NCI-H1694 (cell line): Measurements from ENCODE around the gene WTAP.
"Not testable (repeated sequence)": the region's sequence is repeated elsewhere in the genome, so short reads cannot be mapped to it uniquely, and the experiment has no call there.

Experiments
- DNase-seq: peaks from one replicate; lab custom pipeline; 2025; lab: John Stamatoyannopoulos, UW

The WTAP gene

GRCh38 chr6:159761873-159762680 lies 34.8 kb downstream of the WTAP start, which contains the start of gene ACAT2:
Gene ACAT2, plus strand, starts transcription at chr6:159762045. Its CDS starts 43 bp downstream, at chr6:159762088.
- peak; percentile 79 for DNase-seq

GRCh38 chr6:159762681-159763293 lies 35.5 kb downstream of the WTAP start:
- no peak for DNase-seq

GRCh38 chr6:159766906-159767305 lies 39.6 kb downstream of the WTAP start:
- no peak for DNase-seq

GRCh38 chr6:159769470-159769869 lies 42.2 kb downstream of the WTAP start:
- DNase-seq = no peak

- no peak for DNase-seq
Observed at GRCh38 chr6:159772196-159772595, 44.9 kb downstream of the WTAP start.

GRCh38 chr6:159777240-159777904 lies 50.1 kb downstream of the WTAP start:
- DNase-seq = no peak

GRCh38 chr6:159778131-159778530 lies 50.8 kb downstream of the WTAP start:
- no peak for DNase-seq

- no peak for DNase-seq
Observed at GRCh38 chr6:159778542-159779103, 51.3 kb downstream of the WTAP start.

GRCh38 chr6:159788276-159788675 lies 61.0 kb downstream of the WTAP start:
- DNase-seq = no peak

GRCh38 chr6:159788753-159789376 lies 61.6 kb downstream of the WTAP start:
- no peak for DNase-seq

- DNase-seq = peak; percentile 98
Observed at GRCh38 chr6:159789377-159790148, 62.3 kb downstream of the WTAP start, which contains the start of gene TCP1. Gene TCP1, minus strand, starts transcription at chr6:159789602. Its CDS starts 134 bp downstream, at chr6:159789468.

- DNase-seq = peak; percentile 92
Observed at GRCh38 chr6:159790149-159790955, 63.0 kb downstream of the WTAP start, which contains the start of gene MRPL18. Gene MRPL18, plus strand, starts transcription at chr6:159790467. Its CDS starts 121 bp downstream, at chr6:159790588.

GRCh38 chr6:159790956-159791598 lies 63.8 kb downstream of the WTAP start:
- peak; percentile 3 for DNase-seq

- DNase-seq = not testable (repeated sequence)
Observed at GRCh38 chr6:159794976-159795375, 67.7 kb downstream of the WTAP start.

GRCh38 chr6:159797554-159797953 lies 70.2 kb downstream of the WTAP start:
- no peak for DNase-seq

GRCh38 chr6:159800141-159800865 lies 73.0 kb downstream of the WTAP start, which contains the start of gene PNLDC1:
Gene PNLDC1, plus strand, starts transcription at chr6:159800276. Its CDS starts 32 bp downstream, at chr6:159800308.
- DNase-seq = no peak

GRCh38 chr6:159801935-159802334 lies 74.6 kb downstream of the WTAP start:
- DNase-seq = no peak

- DNase-seq = no peak
Observed at GRCh38 chr6:159804504-159804903, 77.2 kb downstream of the WTAP start.
